ENCODE results near the gene TMEM175.
"Not testable (repeated sequence)": the region's sequence is repeated elsewhere in the genome, so short reads cannot be mapped to it uniquely, and the experiment has no call there.

Gene TMEM175

GRCh38 chr4:974668-975067 is 42.4 kb downstream of the TMEM175 start:
- no peaks in the 10 kb centered on the region for H3K27me3 ChIP-seq (ENCODE audit: low read depth, low read length)
- H3K4me1 ChIP-seq (ENCODE audit: low read length): peaks cover 5% of the 10 kb centered on the region; the same call in 1 of the 2 replicates
- H4K20me1 ChIP-seq (ENCODE audit: insufficient read depth, low read length): no peaks in the 10 kb centered on the region
- TF ChIP-seq EZH2phosphoT487 (IDR thresholded peaks at IDR 0.05; ENCODE audit: low read depth): no peak
- TF ChIP-seq, protein P1, sequence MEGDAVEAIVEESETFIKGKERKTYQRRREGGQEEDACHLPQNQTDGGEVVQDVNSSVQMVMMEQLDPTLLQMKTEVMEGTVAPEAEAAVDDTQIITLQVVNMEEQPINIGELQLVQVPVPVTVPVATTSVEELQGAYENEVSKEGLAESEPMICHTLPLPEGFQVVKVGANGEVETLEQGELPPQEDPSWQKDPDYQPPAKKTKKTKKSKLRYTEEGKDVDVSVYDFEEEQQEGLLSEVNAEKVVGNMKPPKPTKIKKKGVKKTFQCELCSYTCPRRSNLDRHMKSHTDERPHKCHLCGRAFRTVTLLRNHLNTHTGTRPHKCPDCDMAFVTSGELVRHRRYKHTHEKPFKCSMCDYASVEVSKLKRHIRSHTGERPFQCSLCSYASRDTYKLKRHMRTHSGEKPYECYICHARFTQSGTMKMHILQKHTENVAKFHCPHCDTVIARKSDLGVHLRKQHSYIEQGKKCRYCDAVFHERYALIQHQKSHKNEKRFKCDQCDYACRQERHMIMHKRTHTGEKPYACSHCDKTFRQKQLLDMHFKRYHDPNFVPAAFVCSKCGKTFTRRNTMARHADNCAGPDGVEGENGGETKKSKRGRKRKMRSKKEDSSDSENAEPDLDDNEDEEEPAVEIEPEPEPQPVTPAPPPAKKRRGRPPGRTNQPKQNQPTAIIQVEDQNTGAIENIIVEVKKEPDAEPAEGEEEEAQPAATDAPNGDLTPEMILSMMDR (IDR thresholded peaks at IDR 0.05; ENCODE audit: low read depth, low read length): no peak
- no peak overlapping the region for H3K4me3 ChIP-seq (ENCODE audit: low read length)
- no peaks in the 10 kb centered on the region for H3K9me3 ChIP-seq (ENCODE audit: insufficient read depth, low read length)
- no peaks in the 10 kb centered on the region for H3K36me3 ChIP-seq (replicated peaks; ENCODE audit: low read depth, low read length)
- H2AFZ ChIP-seq (ENCODE audit: low read depth, low read length): no peak overlapping the region
- H3K4me2 ChIP-seq (ENCODE audit: low read length): no peak overlapping the region
- H3K79me2 ChIP-seq (ENCODE audit: low read length): no peaks in the 10 kb centered on the region
- no peak overlapping the region for H3K27ac ChIP-seq (ENCODE audit: low read length)
- no peak overlapping the region for H3K9ac ChIP-seq (ENCODE audit: low read length)

DNA sequence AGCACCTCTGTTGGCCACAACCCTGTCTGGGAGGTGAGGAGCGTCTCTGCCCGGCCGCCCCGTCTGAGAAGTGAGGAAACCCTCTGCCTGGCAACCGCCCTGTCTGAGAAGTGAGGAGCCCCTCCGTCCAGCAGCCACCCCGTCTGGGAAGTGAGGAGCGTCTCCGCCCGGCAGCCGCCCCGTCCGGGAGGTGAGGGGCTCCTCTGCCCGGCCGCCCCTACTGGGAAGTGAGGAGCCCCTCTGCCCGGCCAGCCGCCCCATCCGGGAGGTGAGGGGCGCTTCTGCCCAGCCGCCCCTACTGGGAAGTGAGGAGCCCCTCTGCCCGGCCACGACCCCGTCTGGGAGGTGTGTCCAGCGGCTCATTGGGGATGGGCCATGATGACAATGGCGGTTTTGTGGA is 43.8 kb downstream of the TMEM175 start:
- H3K4me2 ChIP-seq (ENCODE audit: low read length); H3K9ac ChIP-seq (ENCODE audit: low read length): not testable (repeated sequence)

DNA sequence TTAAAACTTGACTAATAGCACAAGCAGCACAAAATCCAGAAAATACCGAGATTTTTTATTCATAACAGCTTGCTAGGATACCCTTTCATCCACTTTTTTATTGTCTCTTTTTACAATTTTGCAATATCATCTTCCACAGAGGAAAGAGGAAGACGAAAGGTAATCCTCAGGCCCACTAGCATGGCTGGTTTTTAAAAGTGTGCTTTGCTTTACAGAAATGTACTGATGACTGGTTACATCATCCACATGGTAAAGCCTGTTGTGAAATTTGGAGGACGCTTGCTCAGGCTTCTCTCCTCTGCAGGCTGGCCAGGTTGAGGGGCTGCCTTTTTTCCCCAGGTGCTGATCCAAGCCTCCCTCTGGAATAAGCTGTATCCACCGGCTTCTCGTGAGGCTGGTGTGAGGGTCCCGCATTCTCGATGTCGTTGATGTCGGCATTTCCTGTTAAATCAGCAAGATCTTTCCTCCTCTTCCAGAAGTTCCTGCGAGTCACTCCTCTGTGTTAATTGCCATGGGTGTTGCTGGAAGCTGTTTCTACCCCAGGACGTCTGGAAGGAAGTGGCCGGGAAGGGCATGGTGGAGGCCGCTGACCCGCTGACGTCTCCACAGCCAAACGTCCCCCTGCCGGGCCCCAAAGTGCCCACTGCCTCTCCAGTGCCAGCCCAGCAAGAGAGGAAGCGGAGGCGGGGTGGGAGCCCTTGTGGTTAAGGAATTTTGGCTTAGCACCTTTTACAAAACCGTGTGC is 46.9 kb downstream of the TMEM175 start:
- Histone ChIP-seq H3K79me2 (ENCODE audit: low read length) (no peaks in the 10 kb centered on the region), H2AFZ (ENCODE audit: low read depth, low read length) (no peak overlapping the region), H3K27me3 (ENCODE audit: low read depth, low read length) (no peaks in the 10 kb centered on the region), H3K9me3 (ENCODE audit: insufficient read depth, low read length) (no peaks in the 10 kb centered on the region), H3K4me2 (ENCODE audit: low read length) (no peak overlapping the region), H3K4me3 (ENCODE audit: low read length) (no peak overlapping the region), H3K9ac (ENCODE audit: low read length) (no peak overlapping the region), H4K20me1 (ENCODE audit: insufficient read depth, low read length) (no peaks in the 10 kb centered on the region), H3K4me1 (ENCODE audit: low read length) (no peaks in the 10 kb centered on the region), H3K36me3 (replicated peaks; ENCODE audit: low read depth, low read length) (no peaks in the 10 kb centered on the region), H3K27ac (ENCODE audit: low read length) (no peak overlapping the region)
- TF ChIP-seq, protein P1 (IDR thresholded peaks at IDR 0.05; ENCODE audit: low read depth, low read length): no peak
- TF ChIP-seq EZH2phosphoT487 (IDR thresholded peaks at IDR 0.05; ENCODE audit: low read depth): no peak

More for the DNA sequence above, 43.8 kb downstream of the TMEM175 start:
- H3K27me3 ChIP-seq (ENCODE audit: low read depth, low read length); H3K36me3 ChIP-seq (replicated peaks; ENCODE audit: low read depth, low read length); H4K20me1 ChIP-seq (ENCODE audit: insufficient read depth, low read length); H3K79me2 ChIP-seq (ENCODE audit: low read length); H3K9me3 ChIP-seq (ENCODE audit: insufficient read depth, low read length); H3K27ac ChIP-seq (ENCODE audit: low read length); H2AFZ ChIP-seq (ENCODE audit: low read depth, low read length); H3K4me3 ChIP-seq (ENCODE audit: low read length); H3K4me1 ChIP-seq (ENCODE audit: low read length): not testable (repeated sequence)

- H3K4me1 ChIP-seq (ENCODE audit: low read length): peaks cover 17% of the 10 kb centered on the region
- no peaks in the 10 kb centered on the region for H3K9me3 ChIP-seq (ENCODE audit: insufficient read depth, low read length)
- TF ChIP-seq, protein P1 (IDR thresholded peaks at IDR 0.05; ENCODE audit: low read depth, low read length): no peak
- TF ChIP-seq EZH2phosphoT487 (IDR thresholded peaks at IDR 0.05; ENCODE audit: low read depth): no peak
- H4K20me1 ChIP-seq (ENCODE audit: insufficient read depth, low read length): no peaks in the 10 kb centered on the region
- H3K36me3 ChIP-seq (replicated peaks; ENCODE audit: low read depth, low read length): no peaks in the 10 kb centered on the region
- no peak overlapping the region for H3K27ac ChIP-seq (ENCODE audit: low read length)
- no peak overlapping the region for H3K4me2 ChIP-seq (ENCODE audit: low read length)
- H3K79me2 ChIP-seq (ENCODE audit: low read length): no peaks in the 10 kb centered on the region
- no peak overlapping the region for H3K9ac ChIP-seq (ENCODE audit: low read length)
- H3K4me3 ChIP-seq (ENCODE audit: low read length): no peak overlapping the region
- no peak overlapping the region for H2AFZ ChIP-seq (ENCODE audit: low read depth, low read length)
- no peaks in the 10 kb centered on the region for H3K27me3 ChIP-seq (ENCODE audit: low read depth, low read length)
These were observed 50.0 kb downstream of the TMEM175 start for GRCh38 chr4:982291-982690.
